Stimulated activated CD8-positive, alpha-beta memory T cell treated with anti-CD3 and anti-CD28 coated beads, Interleukin-2, amount 100 ng/mL, for 48 hours (primary cell): ENCODE results near the gene MACF1.

Experiments used
- DNase-seq, 2 donors: peaks; one replicate each; pipeline ENCODE4 v3.0.0-alpha.2; 2020; ENCODE audit warnings: low read depth in 2 of 2

The MACF1 gene

GRCh38 chr1:39297551-39297950, 93.1 kb downstream of the MACF1 start:
- DNase-seq = no peak

- no peak for DNase-seq
Observed at GRCh38 chr1:39301606-39302005, 97.1 kb downstream of the MACF1 start.

- no peak for DNase-seq
Observed at GRCh38 chr1:39305555-39305954, 101.1 kb downstream of the MACF1 start.

- DNase-seq = no peak
Observed at GRCh38 chr1:39310015-39310414, 105.5 kb downstream of the MACF1 start.

GRCh38 chr1:39310691-39311090, 106.2 kb downstream of the MACF1 start:
- no peak for DNase-seq

GRCh38 chr1:39317111-39317510, 112.6 kb downstream of the MACF1 start:
- DNase-seq = no peak

GRCh38 chr1:39317910-39318633, 113.6 kb downstream of the MACF1 start:
- no peak for DNase-seq

- DNase-seq = no peak
Observed at GRCh38 chr1:39321979-39322378, 117.5 kb downstream of the MACF1 start.

GRCh38 chr1:39322431-39322830, 117.9 kb downstream of the MACF1 start:
- no peak for DNase-seq

- DNase-seq = no peak
Observed at GRCh38 chr1:39324888-39325287, 120.4 kb downstream of the MACF1 start.

- DNase-seq = no peak
Observed at GRCh38 chr1:39326836-39327235, 122.3 kb downstream of the MACF1 start.

GRCh38 chr1:39328095-39328494, 123.6 kb downstream of the MACF1 start:
- DNase-seq = no peak

GRCh38 chr1:39328586-39329121, 124.2 kb downstream of the MACF1 start:
- DNase-seq = no peak

- no peak for DNase-seq
Observed at GRCh38 chr1:39331647-39332046, 127.2 kb downstream of the MACF1 start.

GRCh38 chr1:39332291-39332690, 127.8 kb downstream of the MACF1 start:
- no peak for DNase-seq

GRCh38 chr1:39332828-39333227, 128.3 kb downstream of the MACF1 start:
- DNase-seq = no peak

- DNase-seq = no peak
Observed at GRCh38 chr1:39333296-39333695, 128.8 kb downstream of the MACF1 start.

- DNase-seq = no peak
Observed at GRCh38 chr1:39335216-39335615, 130.7 kb downstream of the MACF1 start.

GRCh38 chr1:39337067-39337466, 132.6 kb downstream of the MACF1 start:
- DNase-seq = no peak

GRCh38 chr1:39342776-39343175, 138.3 kb downstream of the MACF1 start:
- DNase-seq = no peak

- no peak for DNase-seq
Observed at GRCh38 chr1:39344394-39345154, 140.1 kb downstream of the MACF1 start.

- no peak for DNase-seq
Observed at GRCh38 chr1:39346872-39347271, 142.4 kb downstream of the MACF1 start.

- no peak for DNase-seq
Observed at GRCh38 chr1:39348278-39348677, 143.8 kb downstream of the MACF1 start.
